Stimulated activated CD8-positive, alpha-beta memory T cell treated with anti-CD3 and anti-CD28 coated beads, Interleukin-4, amount 100 ng/mL, for 24 hours (primary cell): ENCODE data around the gene NRG4.
"Not testable (repeated sequence)": the region's sequence is repeated elsewhere in the genome, so short reads cannot be mapped to it uniquely, and the experiment has no call there.

Source experiments
- DNase-seq: peaks from one replicate; pipeline ENCODE4 v3.0.0-alpha.2; 2020; ENCODE audit warnings: low read depth

NRG4 gene

DNA sequence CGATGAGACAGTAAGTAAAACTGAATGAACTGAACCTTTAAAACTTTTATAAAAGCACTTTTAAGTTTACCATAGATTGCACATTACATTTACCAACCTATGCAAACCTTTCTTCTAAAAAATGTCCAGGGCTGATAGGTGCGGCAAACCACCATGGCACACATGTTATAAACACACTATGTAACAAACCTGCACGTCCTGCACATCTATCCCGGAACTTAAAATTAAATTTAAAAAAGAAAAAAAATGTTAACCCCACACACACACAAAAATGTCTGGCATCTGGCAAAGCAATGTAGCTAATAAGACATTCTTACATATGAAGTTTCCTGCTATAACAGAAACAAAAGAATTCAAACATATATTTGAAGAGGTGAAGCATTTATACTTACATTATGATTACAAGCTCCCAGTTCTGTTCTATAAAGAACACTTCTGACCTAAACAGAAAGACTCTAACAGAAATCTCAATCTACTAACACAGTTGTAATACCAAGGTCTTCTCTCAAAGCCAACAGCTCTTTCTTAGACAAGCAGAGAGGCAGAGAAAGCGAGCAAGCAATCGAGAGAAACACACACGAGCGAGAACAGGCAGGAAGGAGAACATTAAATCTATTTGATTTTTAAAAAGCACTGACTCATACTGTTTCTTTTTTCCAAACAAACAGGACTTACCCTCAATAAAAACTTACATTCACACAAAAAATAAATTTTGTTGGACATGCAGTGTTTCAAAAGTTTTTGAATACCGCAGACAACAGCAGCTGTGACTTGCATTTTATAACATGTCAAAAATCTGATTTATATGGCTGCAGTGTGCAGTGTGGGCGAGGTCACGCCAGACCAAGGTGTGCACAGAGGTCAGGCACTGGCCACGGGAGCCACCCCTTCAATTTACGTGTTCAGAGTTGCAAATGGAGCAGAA lies at the start of gene NRG4:
NRG4 (minus strand) TSS at position 798 of the 925 bp plus-strand sequence. CDS start 1,194 bp downstream, outside the sequence.
- DNase-seq: no peak

DNA sequence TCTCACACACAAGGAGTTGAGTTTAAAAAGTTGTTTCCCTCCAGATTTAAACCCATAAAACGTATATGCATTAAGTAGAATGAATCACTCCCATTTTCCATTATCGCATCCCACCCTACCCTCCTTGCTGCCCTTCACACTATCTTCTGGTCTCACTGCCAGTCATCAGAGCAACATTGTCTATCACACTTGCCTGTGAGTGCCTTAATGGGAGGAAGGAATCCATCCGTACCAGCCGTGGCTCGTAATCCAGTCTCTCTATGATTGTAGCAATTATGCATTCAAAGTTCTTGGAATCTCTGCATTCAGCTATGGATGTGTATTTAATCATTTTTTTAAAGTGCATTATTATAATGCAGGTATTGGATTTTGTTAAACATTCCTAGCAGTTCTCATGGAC lies 49.5 kb upstream of the NRG4 start:
- no peak for DNase-seq

DNA sequence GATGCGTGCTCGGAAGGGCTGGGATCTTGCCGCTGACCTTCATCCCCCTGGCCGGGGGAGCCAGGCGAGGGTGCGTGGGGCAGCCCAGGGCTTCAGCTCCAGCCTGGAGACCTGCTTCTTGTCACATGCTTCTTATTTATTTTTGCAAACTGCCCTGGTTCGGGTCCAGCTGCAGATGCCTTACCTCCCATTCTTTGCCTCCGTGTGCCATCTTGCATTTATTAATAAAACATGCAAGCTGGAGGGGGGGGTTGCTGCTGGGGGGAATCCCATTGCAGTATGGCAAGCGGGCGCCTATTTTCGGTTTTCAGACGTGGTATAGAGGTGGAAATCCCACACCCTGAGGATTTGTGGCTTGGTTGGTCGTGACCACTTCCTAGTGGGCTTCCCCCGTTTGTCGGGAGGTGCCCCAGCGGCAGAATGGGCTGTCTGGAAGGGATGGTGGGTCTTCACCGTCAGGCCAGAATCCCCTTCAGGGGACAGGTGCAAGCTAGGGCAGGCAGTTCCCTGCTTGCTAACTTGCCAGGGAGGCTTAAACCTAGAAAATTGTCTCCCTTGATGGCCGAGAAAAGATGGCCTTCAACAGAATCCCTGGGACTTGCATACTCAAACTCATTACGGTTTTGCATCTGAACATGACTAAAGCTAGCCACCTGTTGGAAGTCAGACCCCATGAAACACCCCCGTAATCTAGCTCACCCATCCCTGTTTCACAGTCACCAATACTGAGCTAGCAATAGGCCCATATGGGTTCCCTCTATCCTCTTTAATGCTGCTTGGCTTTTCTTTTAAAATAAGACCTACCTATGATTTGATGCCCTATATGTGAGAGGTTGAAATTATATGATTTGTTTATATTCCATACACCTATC lies 48.1 kb upstream of the NRG4 start:
- no peak for DNase-seq

- no peak for DNase-seq
Measured at GRCh38 chr15:76059320-76060117, 47.3 kb upstream of the NRG4 start, which contains the start of gene TMEM266. TMEM266 (plus strand) TSS chr15:76059985; CDS start chr15:76134264, 74,279 bp downstream.

DNA sequence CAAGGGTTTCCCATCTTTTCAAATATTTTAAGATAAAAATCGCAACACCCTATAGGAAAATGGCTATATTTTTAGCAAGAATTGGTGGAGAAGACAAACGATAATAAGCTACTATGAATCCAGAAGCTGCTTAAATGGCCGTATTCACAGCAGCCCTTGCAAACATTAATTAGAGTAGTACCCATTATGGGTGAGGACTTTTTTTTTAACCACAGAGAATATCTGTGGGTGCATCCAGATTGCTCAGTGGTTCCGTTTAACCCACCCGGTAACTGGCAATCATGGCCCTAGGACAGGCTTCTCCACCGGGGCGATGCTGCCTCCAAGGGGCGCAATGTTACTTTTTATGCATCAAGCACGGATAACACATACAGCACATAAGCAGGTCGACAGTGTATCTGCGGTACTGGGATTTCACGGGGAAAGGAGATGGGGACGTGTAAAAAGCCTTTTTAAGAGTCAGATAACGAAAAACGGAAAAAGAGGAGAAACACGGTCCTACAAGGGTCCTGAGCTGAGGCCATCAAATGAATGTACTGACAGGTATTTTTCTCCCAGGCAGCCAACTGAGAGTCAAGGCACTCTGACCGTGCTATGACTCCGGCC lies 46.6 kb upstream of the NRG4 start:
- DNase-seq: no peak

GRCh38 chr15:76057332-76058000 lies 45.2 kb upstream of the NRG4 start:
- no peak for DNase-seq

- DNase-seq: no peak
Measured at GRCh38 chr15:76056931-76057330, 44.7 kb upstream of the NRG4 start.

DNA sequence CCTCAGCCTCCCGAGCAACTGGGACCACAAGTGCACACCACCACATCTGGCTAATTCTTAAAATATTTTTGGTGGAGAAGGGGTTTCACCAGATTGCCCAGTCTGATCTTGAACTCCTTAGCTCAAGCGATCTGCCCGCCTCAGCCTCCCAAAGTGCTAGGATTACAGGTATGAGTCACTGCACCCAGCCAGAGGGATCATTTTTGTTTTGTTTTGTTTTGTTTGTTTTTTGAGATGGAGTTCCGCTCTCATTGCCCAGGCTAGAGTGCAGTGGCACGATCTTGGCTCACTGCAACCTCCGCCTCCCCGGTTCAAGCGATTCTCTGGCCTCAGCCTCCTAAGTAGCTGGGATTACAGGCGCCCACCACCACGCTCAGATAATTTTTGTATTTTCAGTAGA lies 42.0 kb upstream of the NRG4 start:
- DNase-seq: not testable (repeated sequence)

DNA sequence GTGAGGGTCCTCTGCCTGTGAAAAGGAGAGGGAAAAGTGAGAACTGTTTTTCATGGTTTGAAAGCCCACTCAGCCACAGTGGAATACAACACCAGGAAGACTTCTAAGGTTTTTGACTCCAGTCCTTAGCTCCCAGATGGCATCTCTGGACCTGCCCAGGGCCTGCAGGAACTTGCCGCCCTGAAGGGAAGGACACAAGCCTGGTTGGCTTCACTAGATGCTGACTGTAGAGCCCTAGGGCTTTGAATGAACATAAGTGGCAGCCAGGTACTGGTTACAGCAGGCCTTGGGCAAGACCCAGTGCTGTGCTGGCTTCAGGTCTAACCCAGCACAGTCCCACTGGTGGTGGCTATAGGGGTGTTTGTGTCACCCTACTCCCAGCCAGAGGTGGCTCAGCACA lies 26.3 kb upstream of the NRG4 start:
- no peak for DNase-seq

GRCh38 chr15:76035593-76035992 lies 23.4 kb upstream of the NRG4 start:
- no peak for DNase-seq

DNA sequence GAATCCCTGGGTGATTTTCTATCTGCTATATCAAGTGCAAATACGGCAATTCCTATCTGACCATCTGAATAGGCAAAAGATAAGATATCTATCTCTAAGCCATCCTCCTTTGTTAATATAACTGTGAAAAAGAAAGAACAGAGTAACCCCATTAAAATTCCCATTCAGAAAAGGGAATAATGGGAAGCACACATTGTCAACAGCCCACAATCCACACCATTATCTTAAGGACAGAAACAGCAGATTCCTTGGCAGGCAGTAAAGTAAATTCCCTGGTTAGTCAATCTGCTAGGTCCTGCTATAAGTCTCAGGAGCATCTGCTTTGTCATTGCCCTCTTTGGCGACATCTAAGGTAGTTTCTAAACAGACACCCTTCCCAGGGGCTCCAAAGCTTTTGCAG lies 21.9 kb upstream of the NRG4 start:
- no peak for DNase-seq

GRCh38 chr15:76033438-76033837 lies 21.2 kb upstream of the NRG4 start:
- DNase-seq: no peak

GRCh38 chr15:76032046-76032445 lies 19.8 kb upstream of the NRG4 start:
- no peak for DNase-seq

- DNase-seq: no peak
Measured at GRCh38 chr15:76024021-76024768, 12.0 kb upstream of the NRG4 start.

DNA sequence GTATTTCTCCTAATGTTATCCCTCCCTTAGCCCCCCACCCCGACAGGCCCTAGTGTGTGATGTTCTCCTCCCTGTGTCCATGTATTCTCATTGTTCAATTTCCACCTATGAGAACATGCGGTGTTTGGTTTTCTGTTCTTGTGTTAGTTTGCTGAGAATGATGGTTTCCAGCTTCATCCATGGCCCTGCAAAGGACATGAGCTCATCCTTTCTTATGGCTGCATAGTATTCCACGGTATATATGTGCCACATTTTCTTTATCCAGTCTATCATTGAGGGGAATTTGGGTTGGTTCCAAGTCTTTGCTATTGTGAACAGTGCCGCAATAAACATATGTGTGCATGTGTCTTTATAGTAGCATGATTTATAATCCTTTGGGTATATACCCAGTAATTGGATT lies 1.2 kb upstream of the NRG4 start:
- DNase-seq: not testable (repeated sequence)

DNA sequence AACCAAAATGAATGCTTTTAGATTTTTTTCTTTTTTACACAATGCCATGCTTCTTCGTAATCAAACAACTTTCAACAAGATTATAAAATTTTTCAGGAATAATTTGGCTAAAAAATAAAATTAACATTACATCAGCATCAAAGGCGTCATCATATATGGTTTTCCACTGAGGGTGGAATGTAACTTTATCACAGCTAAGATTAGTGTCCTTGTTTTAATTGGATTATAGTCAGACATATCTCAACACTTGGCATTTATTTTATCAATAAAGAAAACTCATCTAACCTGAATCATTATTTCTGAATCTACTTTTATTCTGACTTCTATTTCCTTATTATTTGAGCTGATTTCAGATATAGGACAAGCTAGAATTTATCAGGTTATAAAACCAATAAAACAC lies 1.6 kb downstream of the NRG4 start:
- no peak for DNase-seq

DNA sequence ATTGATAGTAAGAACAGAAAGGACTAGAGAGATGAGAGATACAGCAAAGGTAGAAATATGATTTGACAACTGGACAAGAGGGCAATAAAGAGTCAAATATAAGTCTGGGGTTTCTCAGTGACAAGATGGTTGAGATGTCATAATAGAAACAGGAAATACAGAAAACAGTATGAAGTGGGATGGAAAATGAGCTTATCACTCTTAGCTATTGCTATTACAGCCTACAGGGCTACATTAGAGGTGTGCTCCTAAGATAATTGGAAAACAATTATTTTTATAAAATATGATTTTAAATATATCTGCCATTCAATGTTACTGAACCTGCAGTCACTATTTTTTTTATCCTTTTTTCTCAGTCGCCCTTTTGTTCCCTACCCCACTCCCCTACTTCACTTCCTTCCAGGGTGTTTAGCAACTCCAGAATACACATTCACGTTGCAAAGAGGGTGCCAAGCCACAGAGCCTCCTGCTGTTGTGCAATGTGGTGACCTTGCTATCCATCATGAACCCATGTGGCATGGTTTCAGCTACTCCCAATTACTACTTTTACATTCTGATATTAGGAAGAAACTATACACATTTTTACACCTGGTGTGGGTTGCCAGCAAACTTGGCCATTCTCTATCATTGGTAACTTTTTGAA lies 6.0 kb downstream of the NRG4 start:
- DNase-seq: no peak

- DNase-seq: no peak
Measured at GRCh38 chr15:76003364-76003763, 8.9 kb downstream of the NRG4 start.

GRCh38 chr15:75995611-75996010 lies 16.6 kb downstream of the NRG4 start:
- no peak for DNase-seq

DNA sequence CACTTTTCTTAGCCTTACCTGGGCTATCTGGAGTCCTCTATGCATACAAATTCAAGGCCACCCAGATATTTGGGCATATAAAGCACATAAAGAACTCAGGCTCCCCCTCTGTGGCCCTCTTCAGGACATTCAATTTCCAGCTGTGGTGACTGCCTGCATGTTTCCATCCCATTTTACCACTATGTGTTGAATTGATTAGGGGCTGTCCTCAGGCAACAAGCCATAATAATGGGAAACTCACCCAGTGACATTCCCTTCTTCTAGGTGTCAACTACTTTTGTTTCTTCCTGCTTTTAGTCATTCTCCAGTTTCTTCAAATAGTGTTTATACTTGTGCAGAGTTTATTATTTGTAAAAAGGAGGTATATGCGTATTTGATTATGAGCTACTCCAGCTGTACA lies 18.0 kb downstream of the NRG4 start:
- DNase-seq: no peak
